GM19438 (cell line): ENCODE measurements around the gene ZBTB9.
"Not testable (repeated sequence)": the region's sequence is repeated elsewhere in the genome, so short reads cannot be mapped to it uniquely, and the experiment has no call there.

ENCODE experiments used
- ATAC-seq: cut with Tn5 transposase; IDR thresholded peaks from one replicate; pipeline ENCODE4 v1.9.1; 2021; ENCODE audit warnings: low read depth; ENCODE audit not compliant: unreplicated experiment

ZBTB9 gene

DNA sequence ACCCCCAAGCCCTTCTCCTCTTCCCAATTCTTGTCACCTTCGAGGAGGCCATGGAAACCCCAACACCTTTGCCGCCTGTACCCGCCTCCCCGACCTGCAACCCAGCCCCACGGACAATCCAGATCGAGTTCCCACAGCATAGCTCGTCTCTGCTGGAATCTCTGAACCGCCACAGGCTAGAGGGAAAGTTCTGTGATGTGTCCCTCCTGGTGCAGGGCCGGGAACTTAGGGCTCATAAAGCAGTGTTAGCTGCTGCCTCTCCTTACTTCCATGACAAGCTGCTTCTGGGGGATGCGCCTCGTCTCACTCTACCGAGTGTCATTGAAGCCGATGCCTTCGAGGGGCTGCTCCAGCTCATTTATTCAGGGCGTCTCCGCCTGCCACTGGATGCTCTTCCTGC is 675 bp downstream of the ZBTB9 start:
- no peak for ATAC-seq

DNA sequence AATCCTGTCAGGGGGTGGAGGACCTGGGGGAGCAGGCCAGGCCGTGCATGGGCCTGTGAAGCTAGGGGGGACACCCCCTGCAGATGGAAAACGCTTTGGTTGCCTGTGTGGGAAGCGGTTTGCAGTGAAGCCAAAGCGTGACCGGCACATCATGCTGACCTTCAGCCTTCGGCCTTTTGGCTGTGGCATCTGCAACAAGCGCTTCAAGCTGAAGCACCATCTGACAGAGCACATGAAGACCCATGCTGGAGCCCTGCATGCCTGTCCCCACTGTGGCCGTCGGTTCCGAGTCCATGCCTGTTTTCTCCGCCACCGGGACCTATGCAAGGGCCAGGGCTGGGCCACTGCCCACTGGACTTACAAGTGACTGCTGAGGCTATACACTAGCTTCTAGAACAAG is 1.8 kb downstream of the ZBTB9 start:
- no peak for ATAC-seq

DNA sequence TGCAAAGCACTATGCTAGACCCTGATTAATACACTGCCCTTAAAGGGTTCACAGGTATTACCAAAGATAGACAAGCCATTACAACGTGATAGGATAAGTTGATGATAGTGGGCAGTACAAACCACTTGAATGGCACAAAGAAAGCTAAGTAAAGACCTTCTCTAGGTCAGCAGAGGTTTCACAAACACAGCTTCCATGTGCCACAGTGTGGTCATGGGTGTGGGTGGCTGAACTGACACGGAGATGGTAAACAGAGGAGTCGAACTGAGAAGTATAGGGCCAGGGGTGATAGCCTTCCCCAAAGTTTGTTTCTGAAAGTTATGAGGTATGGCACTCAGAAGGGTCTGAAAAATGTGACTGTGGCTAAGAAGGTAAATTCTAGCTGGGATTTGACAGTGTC is 4.3 kb downstream of the ZBTB9 start:
- ATAC-seq = no peak

DNA sequence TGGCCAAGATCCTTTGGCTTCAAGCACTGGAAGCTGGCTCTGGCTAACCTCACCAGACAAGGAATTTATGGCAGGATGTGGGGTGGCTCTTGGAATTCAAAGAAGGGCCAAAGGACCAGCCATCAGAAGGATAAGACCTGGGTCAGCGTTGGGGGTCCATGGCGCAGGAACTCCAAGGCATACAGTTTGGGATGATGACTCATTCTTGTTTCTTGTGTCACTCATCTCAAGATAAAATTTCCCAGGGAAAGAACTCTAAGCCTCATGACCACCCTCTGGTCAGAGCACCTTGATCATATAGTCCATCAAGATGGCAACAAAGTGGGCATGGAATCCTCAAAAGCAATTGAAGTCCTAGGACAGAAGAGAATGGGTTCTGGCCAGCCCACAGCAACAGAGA is 4.8 kb downstream of the ZBTB9 start:
- no peak for ATAC-seq

DNA sequence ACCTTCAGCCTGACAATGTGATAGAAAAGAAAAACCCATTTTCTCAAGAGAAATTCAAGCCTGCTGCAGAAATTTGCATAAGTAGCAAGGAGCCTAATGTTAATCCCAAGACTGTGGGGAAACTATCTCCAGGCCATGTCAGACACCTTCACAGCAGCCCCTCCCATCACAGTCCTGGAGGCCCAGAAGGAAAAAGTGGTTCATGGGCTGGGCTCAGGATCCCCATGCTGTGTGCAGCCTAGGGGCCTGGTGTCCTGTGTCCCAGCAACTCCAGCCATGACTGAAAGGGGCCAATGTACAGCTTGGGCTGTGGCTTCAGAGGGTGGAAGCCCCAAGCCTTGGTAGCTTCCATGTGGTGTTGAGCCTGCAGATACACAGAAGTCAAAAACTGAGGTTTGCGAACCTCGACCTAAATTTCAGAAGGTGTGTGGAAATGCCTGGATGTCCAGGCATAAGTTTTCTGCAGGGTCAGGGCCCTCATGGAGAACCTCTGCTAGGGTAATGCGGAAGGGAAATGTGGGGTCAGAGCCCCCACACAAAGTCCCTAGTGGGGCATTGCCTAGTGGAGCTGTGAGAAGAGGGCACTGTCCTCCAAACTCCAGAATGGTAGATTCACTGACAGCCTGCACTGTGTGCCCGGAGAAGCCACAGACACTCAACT is 11.8 kb downstream of the ZBTB9 start:
- no peak for ATAC-seq

DNA sequence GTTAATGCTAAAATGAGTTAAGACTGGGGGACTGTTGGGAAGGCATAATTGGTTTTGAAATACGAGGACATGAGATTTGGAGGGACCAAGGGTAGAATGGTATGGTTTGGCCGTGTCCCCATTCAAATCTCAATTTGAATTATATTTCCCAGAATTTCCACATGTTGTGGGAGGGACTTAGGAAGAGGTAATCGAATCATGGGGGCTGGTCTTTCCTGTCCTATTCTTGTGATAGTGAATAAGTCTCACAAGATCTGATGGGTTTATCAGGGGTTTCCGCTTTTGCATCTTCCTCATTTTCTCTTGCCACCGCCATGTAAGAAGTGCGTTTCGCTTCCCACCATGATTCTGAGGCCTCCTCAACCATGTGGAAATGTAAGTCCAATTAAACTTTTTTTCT is 12.7 kb downstream of the ZBTB9 start:
- ATAC-seq = no peak

DNA sequence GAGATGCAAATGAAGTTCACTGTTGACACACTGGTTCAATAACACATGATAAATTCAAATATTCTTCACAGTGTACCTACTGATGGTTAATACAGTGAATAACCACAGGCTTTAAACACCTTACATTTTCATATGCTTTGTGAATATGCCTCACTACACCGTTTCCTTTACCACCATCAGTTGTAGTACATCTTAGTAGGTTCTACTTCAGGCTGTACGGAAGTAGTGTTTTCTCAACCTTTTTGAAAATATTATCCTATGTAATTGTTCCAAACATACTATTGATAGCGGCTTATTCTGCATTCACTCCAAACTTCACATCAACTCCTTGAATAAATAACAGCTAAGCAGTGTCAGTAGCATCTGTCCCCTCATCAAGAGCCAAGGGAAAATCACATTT is 15.3 kb downstream of the ZBTB9 start:
- no peak for ATAC-seq

DNA sequence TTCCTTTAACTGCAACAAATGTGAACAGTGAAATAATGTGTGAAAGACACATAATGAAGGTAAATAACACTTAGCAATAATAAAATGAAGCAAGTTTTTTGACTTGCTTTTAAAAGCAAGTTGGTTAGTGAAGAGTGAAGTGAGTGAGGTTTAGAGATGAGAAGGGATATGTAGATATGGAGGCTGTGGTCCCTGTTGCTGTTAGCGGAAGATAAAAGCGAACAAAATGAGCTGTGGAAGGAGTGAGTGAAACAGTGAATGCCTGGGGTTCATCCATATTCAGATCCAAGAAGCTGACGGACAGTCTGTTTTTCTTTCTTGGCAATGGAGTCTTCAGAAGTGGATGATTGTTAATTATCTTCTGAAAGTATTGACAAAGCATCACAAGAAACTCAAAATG is 23.5 kb downstream of the ZBTB9 start:
- ATAC-seq = no peak

DNA sequence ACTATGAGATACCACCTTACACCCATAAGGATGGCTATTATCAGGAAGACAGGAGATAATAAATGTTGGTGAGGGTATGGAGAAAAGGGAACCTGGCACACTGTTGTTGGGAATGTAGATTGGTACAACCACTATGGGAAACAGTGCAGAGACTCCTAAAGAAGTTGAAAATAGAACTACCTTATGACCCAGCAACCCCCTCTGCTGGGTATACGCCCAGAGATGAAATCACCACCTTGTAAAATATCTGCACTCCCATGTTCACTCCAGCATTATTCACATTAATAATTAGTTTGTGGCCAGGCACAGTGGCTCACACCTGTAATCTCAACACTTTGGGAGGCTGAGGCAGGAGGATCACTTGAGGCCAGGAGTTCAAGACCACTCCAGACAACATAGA is 26.8 kb downstream of the ZBTB9 start:
- ATAC-seq = no peak

DNA sequence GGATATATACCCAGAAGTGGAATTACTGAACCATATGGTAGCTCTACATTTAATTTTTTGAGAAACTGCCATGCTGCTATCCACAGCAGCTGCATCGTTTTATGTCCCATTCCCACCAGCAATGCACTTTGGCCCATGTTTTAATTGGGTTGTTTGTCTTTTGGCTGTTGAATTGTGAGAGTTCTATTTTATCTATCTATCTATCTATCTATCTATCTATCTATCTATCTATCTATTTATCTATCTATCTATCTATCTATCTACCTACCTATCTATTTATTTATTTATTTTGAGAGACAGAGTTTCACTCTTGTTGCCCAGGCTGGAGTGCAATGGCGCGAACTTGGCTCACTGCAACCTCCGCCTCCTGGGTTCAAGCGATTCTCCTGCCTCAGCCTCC is 28.2 kb downstream of the ZBTB9 start:
- not testable (repeated sequence) for ATAC-seq

DNA sequence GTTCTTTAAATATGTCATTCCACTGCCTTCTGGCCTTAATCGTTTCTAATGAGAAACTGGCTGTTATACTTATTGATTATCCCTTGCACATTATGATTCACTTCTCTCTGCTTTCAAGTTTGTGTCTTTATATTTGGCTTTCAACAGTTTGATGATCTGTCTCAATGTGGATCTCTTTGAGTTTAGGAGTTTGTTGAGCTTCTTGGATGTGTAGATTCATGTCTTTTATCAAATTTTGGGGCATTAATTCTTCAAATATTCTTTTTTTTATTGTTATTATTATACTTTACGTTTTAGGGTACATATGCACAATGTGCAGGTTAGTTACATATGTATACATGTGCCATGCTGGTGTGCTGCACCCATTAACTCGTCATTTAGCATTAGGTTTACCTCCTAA is 29.3 kb downstream of the ZBTB9 start:
- ATAC-seq = no peak

DNA sequence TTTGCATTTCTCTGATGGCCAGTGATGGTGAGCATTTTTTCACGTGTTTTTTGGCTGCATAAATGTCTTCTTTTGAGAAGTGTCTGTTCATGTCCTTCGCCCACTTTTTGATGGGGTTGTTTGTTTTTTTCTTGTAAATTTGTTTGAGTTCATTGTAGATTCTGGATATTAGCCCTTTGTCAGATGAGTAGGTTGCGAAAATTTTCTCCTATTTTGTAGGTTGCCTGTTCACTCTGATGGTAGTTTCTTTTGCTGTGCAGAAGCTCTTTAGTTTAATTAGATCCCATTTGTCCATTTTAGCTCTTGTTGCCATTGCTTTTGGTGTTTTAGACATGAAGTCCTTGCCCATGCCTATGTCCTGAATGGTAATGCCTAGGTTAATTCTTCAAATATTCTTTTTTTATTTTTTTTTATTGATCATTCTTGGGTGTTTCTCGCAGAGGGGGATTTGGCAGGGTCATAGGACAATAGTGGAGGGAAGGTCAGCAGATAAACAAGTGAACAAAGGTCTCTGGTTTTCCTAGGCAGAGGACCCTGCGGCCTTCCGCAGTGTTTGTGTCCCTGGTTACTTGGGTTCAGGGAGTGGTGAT is 30.4 kb downstream of the ZBTB9 start:
- ATAC-seq = not testable (repeated sequence)

DNA sequence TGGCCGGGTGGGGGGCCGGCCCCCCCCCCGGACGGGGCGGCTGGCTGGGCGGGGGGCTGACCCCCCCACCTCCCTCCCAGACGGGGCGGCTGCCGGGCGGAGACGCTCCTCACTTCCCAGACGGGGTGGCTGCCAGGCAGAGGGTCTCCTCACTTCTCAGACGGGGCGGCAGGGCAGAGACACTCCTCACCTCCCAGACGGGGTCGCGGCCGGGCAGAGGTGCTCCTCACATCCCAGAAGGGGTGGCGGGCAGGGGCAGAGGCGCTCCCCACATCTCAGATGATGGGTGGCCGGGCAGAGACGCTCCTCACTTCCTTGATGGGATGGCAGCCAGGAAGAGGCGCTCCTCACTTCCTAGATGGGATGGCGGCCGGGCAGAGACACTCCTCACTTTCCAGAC is 31.3 kb downstream of the ZBTB9 start:
- not testable (repeated sequence) for ATAC-seq

DNA sequence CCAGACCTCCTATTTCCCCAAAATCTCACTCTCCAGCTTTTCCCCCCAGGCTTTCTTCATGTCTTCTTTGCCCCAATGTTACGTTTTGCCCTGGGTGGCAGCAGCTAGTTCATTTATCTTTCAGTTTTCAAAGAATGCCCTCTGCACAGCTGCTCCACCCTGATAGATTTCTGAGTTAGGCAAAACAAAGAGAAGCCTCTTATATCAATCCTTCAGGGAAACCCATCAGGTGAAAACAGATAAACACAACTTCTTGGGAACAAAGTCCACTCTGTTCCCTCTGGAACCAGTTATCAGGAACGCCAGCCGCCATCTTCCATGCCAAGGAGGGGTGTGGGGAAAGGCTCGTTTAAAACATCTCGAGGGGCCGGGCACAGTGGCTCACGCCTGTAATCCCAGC is 34.0 kb downstream of the ZBTB9 start:
- ATAC-seq = no peak

DNA sequence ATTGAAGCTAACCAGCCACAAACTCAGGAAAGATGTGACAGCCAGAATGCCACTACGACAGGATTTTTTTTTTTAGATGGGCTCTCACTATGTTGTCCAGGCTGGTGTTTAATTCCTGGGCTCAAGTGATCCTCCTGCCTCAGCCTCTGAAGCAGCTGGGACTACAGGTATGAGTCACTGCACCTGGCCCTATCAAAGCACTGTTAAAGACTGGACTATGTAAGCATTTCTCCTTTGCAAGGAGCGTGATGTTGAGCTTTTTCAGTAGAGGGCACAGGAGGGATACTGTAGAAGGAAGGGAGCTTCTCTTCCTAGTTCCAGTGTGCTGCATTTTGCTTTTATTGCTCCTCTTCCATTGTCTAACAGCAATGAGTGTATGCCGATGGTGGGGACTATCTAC is 35.8 kb downstream of the ZBTB9 start:
- ATAC-seq = no peak

DNA sequence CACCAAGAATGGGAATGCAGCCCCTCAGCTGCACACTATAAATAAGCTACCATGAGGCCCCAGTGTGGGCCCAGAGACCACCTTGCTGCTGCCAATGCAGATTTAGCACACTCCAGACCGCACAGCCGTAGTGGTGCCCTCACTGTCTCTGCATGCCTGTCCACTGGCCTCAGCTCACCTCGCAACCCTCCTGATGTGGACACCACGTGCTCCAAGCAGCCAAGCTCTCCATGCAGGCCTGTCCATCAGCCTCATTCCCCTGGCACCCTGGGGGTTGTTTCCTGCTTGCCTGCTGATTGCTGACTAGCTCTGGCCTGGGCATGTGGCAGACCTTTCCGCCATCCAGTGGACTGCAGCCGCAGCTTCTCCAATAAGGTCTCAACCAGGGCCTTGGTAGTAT is 36.2 kb downstream of the ZBTB9 start:
- ATAC-seq = no peak

DNA sequence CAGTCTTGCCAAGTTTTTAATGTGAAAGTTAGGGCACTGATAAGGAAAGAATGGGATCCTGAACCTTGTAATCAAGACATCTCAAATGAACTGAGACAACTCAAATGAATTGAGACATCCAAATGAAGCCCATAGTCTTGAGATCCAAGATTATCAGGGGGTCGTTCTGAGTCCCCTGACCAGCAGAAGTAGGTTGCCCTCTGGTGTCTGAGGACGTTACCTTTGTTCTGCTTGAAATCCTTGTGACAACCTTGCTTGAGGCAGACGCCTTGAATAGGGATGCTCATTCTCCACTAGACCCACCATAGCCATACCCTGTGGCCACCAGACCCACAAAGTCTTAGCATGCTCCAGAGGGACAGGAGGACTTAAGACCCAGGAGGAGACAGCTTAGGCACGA is 37.7 kb downstream of the ZBTB9 start:
- ATAC-seq = no peak

DNA sequence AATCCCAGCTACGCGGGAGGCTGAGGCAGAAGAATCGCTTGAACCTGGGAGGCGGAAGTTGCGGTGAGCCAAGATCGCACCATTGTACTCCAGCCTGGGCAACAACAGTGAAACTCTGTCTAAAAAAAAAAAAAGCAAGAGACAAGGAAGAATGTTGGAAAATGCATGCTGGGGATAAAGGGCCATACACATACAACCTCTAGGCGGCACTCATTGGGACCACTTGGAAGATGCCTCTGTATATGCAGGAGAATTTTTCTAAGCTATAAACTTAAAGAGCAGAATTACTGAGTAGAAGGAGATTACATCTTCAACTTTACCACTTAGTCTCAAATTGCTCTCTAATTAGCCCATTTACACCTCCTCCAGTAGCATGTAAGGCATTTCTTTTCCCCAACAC is 42.8 kb downstream of the ZBTB9 start:
- ATAC-seq = no peak

DNA sequence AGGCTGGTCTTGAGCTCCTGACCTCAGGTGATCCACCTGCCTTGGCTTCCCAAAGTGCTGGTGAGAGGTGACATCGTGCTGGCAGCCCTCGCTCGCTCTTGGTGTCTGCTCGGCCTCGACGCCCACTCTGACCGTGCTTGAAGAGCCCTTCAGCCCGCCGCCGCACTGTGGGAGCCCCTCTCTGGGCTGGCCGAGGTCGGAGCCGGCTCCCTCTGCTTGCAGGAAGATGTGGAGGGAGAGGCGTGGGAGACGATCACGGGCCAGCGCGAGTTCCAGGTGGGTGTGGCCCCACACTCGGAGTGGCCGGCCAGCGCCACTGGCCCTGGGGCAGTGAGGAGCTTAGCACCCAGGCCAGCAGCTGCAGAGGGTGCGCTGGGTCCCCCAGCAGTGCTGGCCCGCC is 48.1 kb downstream of the ZBTB9 start:
- no peak for ATAC-seq

DNA sequence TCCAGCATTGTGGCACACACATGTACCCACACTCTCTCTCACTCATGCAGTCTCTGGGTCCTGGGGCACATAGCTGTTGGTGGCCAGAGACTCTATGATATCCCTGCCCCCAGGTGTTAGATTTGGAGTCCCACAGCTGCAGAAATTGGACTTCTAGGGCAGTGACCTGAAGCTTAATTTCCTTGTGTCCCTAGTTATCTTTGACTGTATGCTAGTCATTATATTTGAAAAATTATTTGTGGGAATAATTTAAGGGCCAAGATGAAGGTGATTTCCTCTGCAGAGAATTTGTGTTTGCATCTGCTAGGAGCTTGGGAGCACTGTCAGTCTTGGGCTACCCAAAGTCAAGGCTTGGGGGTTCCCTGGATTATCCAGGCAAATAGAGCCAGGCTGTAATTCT is 50.1 kb downstream of the ZBTB9 start:
- no peak for ATAC-seq

DNA sequence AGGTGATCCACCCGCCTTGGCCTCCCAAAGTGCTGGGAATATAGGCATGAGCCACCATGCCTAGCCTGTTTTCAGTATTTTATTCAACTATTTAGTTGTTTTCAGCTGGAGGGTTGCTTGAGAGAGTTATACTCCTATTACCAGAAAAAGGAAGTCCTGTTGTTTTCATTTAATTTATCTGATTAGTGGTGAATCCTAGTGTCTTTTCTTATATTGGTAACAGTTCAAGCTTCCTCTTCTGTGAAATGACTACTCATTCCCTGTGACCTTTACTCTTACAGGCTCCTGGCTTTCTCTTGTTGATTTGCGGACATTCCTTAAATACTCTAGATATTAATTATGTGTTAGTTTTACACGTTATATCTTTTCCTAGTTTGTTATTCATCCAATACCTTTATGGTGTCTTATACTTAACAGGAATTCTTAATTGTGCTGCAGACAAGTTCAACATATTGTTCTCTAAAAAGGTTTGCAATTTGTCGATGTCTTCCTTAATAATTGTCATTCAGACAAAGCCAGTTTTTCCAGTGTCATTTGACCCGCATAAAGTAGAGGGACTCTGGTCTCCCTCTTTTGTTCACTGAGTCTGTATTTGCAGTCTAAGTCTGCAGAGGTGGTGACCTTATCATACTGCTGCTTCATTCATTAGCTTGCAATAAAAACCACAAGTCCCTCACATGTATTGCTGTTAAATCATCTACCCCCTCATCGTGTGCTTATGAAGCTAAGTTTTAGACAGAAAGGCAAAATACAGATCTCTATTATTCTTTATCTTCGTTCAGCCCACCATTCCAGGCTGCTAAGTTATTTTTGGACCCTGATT is 51.4 kb downstream of the ZBTB9 start:
- ATAC-seq = no peak
